Measurements from ENCODE around the gene IL26. TPM values are rescaled to one million over a fixed set of nuclear protein-coding genes. Genes with fewer than 3 reads are reported as not detected.
"Not testable (repeated sequence)": the region's sequence is repeated elsewhere in the genome, so short reads cannot be mapped to it uniquely, and the experiment has no call there.

The IL26 gene
- total RNA-seq, 4 donors from 2014 or later, result not detected

DNA sequence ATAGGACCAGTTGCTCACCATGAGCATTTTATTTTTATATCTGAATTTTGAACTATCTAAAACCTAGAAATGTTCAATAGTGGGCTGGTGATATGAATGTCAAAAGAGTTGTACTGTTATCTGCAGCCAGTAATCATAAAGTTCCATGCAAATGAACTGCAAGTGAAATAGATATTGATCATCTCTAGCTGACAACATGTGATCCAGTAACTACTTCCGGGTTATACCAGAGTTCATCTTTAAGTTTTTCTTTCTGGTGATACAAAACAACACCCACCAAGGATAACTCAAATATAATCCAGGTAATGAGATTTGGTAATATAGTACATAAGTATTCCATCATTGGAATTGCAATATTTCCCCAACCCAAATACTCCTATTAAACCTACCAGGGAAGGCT, 4.1 kb downstream of the IL26 start:
- no peak for ATAC-seq
- Histone ChIP-seq H3K4me3 (no peak overlapping the region), H3K27me3 (peaks cover 8% of the 10 kb centered on the region), H3K4me1 (peaks cover 0 to 18% (median 3%) of the 10 kb centered on the region in 3 donors), H3K27ac (no peak overlapping the region), H3K36me3 (no peaks in the 10 kb centered on the region), H3K9me3 (no peaks in the 10 kb centered on the region)
- TF ChIP-seq POLR2AphosphoS5 (IDR thresholded peaks at IDR 0.05) (no peak), POLR2A (IDR thresholded peaks at IDR 0.05) (no peak), EP300 (IDR thresholded peaks at IDR 0.05) (no peak)
- TF ChIP-seq, protein P1, sequence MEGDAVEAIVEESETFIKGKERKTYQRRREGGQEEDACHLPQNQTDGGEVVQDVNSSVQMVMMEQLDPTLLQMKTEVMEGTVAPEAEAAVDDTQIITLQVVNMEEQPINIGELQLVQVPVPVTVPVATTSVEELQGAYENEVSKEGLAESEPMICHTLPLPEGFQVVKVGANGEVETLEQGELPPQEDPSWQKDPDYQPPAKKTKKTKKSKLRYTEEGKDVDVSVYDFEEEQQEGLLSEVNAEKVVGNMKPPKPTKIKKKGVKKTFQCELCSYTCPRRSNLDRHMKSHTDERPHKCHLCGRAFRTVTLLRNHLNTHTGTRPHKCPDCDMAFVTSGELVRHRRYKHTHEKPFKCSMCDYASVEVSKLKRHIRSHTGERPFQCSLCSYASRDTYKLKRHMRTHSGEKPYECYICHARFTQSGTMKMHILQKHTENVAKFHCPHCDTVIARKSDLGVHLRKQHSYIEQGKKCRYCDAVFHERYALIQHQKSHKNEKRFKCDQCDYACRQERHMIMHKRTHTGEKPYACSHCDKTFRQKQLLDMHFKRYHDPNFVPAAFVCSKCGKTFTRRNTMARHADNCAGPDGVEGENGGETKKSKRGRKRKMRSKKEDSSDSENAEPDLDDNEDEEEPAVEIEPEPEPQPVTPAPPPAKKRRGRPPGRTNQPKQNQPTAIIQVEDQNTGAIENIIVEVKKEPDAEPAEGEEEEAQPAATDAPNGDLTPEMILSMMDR (IDR thresholded peaks at IDR 0.05), result no peak
- 88 to 89% methylated on average over 1 of the region's 1 CpG for WGBS, 2 donors (ENCODE audit: low coverage in 1 of 2)

DNA sequence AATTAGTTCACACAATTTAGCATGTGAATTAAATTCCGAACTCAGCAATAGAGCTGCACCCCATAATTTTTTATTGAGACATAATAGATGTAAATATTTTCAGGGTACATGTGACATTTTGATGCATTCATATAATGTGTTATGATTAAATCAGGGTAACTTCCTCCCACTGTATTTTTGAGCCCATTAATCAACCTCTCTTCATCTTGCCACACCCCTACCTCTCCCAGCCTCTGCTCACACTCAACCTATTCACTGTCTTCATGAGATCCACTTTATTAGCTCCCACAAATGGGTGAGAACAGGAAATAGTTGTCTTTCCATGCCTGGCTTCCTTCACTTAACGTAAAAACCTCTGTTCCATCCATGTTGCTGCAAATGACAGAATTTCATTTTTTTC, 14.7 kb downstream of the IL26 start:
- H3K27ac ChIP-seq, result no peak overlapping the region
- no peaks in the 10 kb centered on the region for H3K4me1 ChIP-seq
- TF ChIP-seq POLR2A (IDR thresholded peaks at IDR 0.05), result no peak
- TF ChIP-seq, protein P1 (IDR thresholded peaks at IDR 0.05), result no peak
- TF ChIP-seq POLR2AphosphoS5 (IDR thresholded peaks at IDR 0.05), result no peak
- peaks cover 9% of the 10 kb centered on the region for H3K27me3 ChIP-seq
- H3K36me3 ChIP-seq, result no peaks in the 10 kb centered on the region
- WGBS, 2 donors (ENCODE audit: low coverage in 1 of 2), result 65 to 69% methylated on average over 2 of the region's 2 CpGs
- H3K4me3 ChIP-seq, result no peak overlapping the region
- no peaks in the 10 kb centered on the region for H3K9me3 ChIP-seq
- ATAC-seq, result no peak

DNA sequence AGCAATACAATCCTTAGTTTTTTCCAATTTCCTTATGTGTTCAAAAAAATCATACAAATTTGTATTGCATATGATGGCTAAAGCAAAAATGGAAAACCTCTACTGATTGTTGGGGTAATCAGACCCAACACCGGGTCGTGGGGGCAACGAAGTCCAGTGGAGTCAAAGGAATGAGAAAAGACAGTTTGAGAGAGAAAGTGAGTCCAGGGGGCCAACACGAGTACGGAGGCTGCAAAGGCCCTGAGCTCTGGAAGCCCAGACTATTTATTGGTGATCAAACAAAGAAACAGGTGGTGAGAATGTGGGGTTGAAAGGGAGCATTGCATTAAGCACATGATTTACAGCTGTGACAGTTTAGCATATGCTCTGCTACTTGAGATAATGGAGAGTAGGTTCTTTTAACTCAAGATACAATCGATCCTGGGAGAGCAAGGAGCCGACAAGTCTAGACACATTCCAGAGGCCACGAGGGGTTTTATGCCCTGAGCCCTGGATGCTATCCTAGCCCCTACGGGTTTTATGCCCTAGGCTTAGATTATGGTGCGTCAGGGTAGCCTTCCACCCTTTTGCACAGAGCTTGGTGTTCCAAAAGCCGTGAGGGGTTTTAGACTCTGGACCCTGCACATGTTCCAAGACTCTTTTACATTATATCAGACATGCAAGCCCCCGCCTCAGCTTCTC, 16.4 kb downstream of the IL26 start:
- not testable (repeated sequence) for H3K4me3 ChIP-seq, H3K4me1 ChIP-seq, ATAC-seq, H3K9me3 ChIP-seq, H3K36me3 ChIP-seq, H3K27me3 ChIP-seq, H3K27ac ChIP-seq
- 44 to 45% methylated on average over 5 to 11 of the region's 12 CpGs for WGBS, 2 donors (ENCODE audit: low coverage in 1 of 2)

DNA sequence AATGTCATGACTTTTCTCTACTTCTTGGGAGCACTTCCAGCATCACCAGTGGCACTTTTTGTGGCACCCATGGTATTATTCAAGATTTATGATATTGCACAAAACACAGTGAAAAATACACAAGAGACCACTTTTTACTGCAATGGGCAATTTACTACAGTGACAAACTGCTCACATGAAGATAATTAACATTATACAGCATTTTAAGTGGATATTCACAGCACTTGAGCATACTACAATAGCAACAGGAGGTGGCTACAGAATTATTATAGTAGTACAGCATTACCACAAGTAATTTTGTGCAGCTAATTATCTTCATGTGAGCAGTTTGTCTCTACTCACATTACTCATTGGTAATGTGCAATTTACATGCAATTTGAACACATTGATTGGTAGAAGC, 18.3 kb downstream of the IL26 start:
- Histone ChIP-seq H3K9me3 (no peaks in the 10 kb centered on the region), H3K4me3 (no peak overlapping the region), H3K36me3 (no peaks in the 10 kb centered on the region), H3K27me3 (no peaks in the 10 kb centered on the region), H3K4me1 (no peaks in the 10 kb centered on the region), H3K27ac (no peak overlapping the region)
- TF ChIP-seq EP300 (IDR thresholded peaks at IDR 0.05) (no peak), POLR2AphosphoS5 (IDR thresholded peaks at IDR 0.05) (no peak), POLR2A (IDR thresholded peaks at IDR 0.05) (no peak)
- TF ChIP-seq, protein P1 (IDR thresholded peaks at IDR 0.05), result no peak
- no peak for ATAC-seq

DNA sequence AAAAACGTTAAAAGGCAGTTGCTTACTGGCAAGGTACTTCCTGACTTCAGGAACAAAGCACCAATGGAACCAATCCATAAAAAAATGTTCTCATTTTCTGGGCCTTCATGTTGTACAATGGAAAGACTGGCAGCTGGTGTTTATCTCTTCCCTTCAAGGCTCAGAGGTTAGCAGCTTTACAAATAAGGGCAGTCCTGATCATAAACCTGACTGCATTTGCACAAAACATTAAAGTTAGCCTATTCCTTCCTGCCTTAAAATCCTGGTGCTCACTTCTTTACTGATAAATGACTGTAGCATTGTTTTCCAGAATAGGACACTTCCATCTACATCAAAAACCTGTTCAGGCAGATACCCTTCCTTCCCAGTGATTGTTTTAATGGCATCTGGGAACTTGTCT, 19.2 kb downstream of the IL26 start:
- Histone ChIP-seq H3K4me1 (no peaks in the 10 kb centered on the region), H3K27ac (no peak overlapping the region), H3K36me3 (no peaks in the 10 kb centered on the region), H3K4me3 (no peak overlapping the region), H3K27me3 (no peaks in the 10 kb centered on the region), H3K9me3 (no peaks in the 10 kb centered on the region)
- TF ChIP-seq, protein P1 (IDR thresholded peaks at IDR 0.05), result no peak
- TF ChIP-seq POLR2AphosphoS5 (IDR thresholded peaks at IDR 0.05) (no peak), POLR2A (IDR thresholded peaks at IDR 0.05) (no peak), EP300 (IDR thresholded peaks at IDR 0.05) (no peak)
- WGBS, 2 donors (ENCODE audit: low coverage in 1 of 2), result 29% methylated on average over 1 of the region's 1 CpG; no CpG with 5 or more reads in 1 of the 2 donors
- no peak for ATAC-seq

Data from gastroesophageal sphincter (tissue), 4 donors.